SK-N-SH (cell line): ENCODE results near the gene APPL2. TPM values are rescaled to one million over a fixed set of nuclear protein-coding genes. Genes with fewer than 3 reads are reported as not detected.

Source experiments
- CTCF ChIA-PET: fragments of 300-600, 350-600 bp; formaldehyde crosslinking; extraction: SDS; loops from one replicate; lab custom pipeline; 2021; lab: Yijun Ruan, JAX
- POLR2A ChIA-PET: fragments of 350-600 bp; sonication (Branson Sonifier 250); formaldehyde crosslinking; extraction: SDS; loops from one replicate; lab custom pipeline; 2020; ENCODE audit warnings: antibody characterized with exemption, inconsistent platforms; lab: Yijun Ruan, JAX
- DNase-seq: peaks from one replicate; pipeline ENCODE4 v3.0.0; 2012
- H2AFZ ChIP-seq: fragments of 200-600 bp; sonication (generic); 2 replicates; pipeline ENCODE4 v1.8.1; 2016; ENCODE audit warnings: antibody characterized with exemption, mild to moderate bottlenecking, low read depth
- H3F3A ChIP-seq: fragments of 200-600 bp; sonication (generic); replicated peaks from 2 replicates; pipeline ENCODE3; 2016; ENCODE audit warnings: antibody characterized with exemption, mild to moderate bottlenecking; ENCODE audit not compliant: insufficient read depth
- H3K27ac ChIP-seq, 2 experiments: fragments of 200-500 bp in 1 of 2; fragments of 200-600 bp in 1 of 2; sonication (Bioruptor generic) in 1 of 2; sonication (generic), shearing (Covaris generic) in 1 of 2; 2 replicates each; pipeline versions ENCODE4 v1.5.1 to v1.6.1; 2014 to 2016; ENCODE audit warnings: low read depth in 2 of 2, inconsistent platforms in 1 of 2, low read length in 1 of 2, mild to moderate bottlenecking in 1 of 2, mixed read lengths in 1 of 2
- H3K27me3 ChIP-seq: fragments of 200-600 bp; sonication (generic), shearing (Covaris generic); 2 replicates; pipeline ENCODE4 v1.6.1; 2016; ENCODE audit warnings: mixed run types; ENCODE audit not compliant: insufficient read depth
- H3K36me3 ChIP-seq, 2 experiments: fragments of 200-500 bp in 1 of 2; fragments of 200-600 bp in 1 of 2; sonication (Bioruptor generic) in 1 of 2; sonication (generic) in 1 of 2; replicated peaks in 1 of 2; 2 replicates each; pipeline versions ENCODE3 to v1.5.1; 2014 to 2016; ENCODE audit warnings: low read length in 1 of 2, mild to moderate bottlenecking in 1 of 2; ENCODE audit not compliant: insufficient read depth in 2 of 2, control insufficient read depth in 1 of 2
- H3K4me1 ChIP-seq, 2 experiments: fragments of 200-500 bp in 1 of 2; fragments of 200-600 bp in 1 of 2; sonication (Bioruptor generic) in 1 of 2; sonication (generic), shearing (Covaris generic) in 1 of 2; 2 replicates each; pipeline versions ENCODE4 v1.5.1 to v1.6.1; 2014 to 2016; ENCODE audit warnings: low read depth in 1 of 2, low read length in 1 of 2, mixed run types in 1 of 2; ENCODE audit not compliant: insufficient read depth in 2 of 2, control insufficient read depth in 1 of 2
- H3K4me2 ChIP-seq: fragments of 200-600 bp; sonication (generic), shearing (Covaris generic); 2 replicates; pipeline ENCODE4 v1.6.1; 2017; ENCODE audit warnings: mixed run types
- H3K4me3 ChIP-seq, 2 experiments: fragments of 200-500 bp in 1 of 2; fragments of 200-600 bp in 1 of 2; sonication (Bioruptor generic) in 1 of 2; sonication (generic), shearing (Covaris generic) in 1 of 2; 2 replicates each; pipeline versions ENCODE4 v1.5.1 to v1.8.1; 2014 to 2016; ENCODE audit warnings: low read depth in 2 of 2, inconsistent platforms in 1 of 2, low read length in 1 of 2, mild to moderate bottlenecking in 1 of 2, mixed read lengths in 1 of 2, moderate library complexity in 1 of 2
- H3K79me2 ChIP-seq: fragments of 200-600 bp; sonication (generic); 2 replicates; pipeline ENCODE4 v1.8.1; 2017; ENCODE audit warnings: mild to moderate bottlenecking; ENCODE audit not compliant: insufficient read depth
- H3K9ac ChIP-seq: fragments of 200-600 bp; sonication (generic); 2 replicates; pipeline ENCODE4 v1.6.1; 2017; ENCODE audit warnings: mixed run types
- H3K9me2 ChIP-seq: fragments of 200-600 bp; sonication (generic); 2 replicates; pipeline ENCODE4 v1.6.1; 2017; ENCODE audit warnings: mixed run types
- H3K9me3 ChIP-seq: fragments of 200-600 bp; sonication (generic); 2 replicates; pipeline ENCODE4 v1.6.1; 2017; ENCODE audit warnings: mixed run types, mild to moderate bottlenecking, moderate library complexity
- H4K20me1 ChIP-seq: fragments of 200-600 bp; sonication (generic); 2 replicates; pipeline ENCODE4 v1.6.1; 2017; ENCODE audit warnings: mild to moderate bottlenecking, mixed run types; ENCODE audit not compliant: insufficient read depth
- CHD2 ChIP-seq: fragments of 150-350 bp; IDR thresholded peaks from 2 replicates; pipeline ENCODE4 v1.6.1; 2018; ENCODE audit warnings: low read length; ENCODE audit not compliant: partially characterized antibody
- EP300 ChIP-seq, 2 experiments: IDR thresholded peaks; 2 replicates each; pipeline versions ENCODE4 v1.4.0 to v1.6.1; 2012; ENCODE audit warnings: borderline replicate concordance in 1 of 2, low read depth in 1 of 2, low read length in 1 of 2
- FOXM1 ChIP-seq: IDR thresholded peaks from 2 replicates; pipeline ENCODE4 v1.4.0; 2012; ENCODE audit warnings: low read depth, mild to moderate bottlenecking
- GATA2 ChIP-seq: sonication (generic); formaldehyde crosslinking; IDR thresholded peaks from 2 replicates; pipeline ENCODE4 v1.5.0; 2020; ENCODE audit warnings: mild to moderate bottlenecking, missing genetic modification reagents
- RCOR1 ChIP-seq: fragments of 150-350 bp; IDR thresholded peaks from 2 replicates; pipeline ENCODE4 v1.6.1; 2017; ENCODE audit warnings: antibody characterized with exemption, low read length
- REST ChIP-seq: IDR thresholded peaks from 2 replicates; pipeline ENCODE4 v1.6.1; 2012; ENCODE audit warnings: mild to moderate bottlenecking, low read depth, low read length, moderate library complexity
- RFX5 ChIP-seq: IDR thresholded peaks from 2 replicates; pipeline ENCODE4 v1.6.1; 2012; ENCODE audit warnings: mild to moderate bottlenecking, improper control_type of control experiment, low read length
- SIN3A ChIP-seq: IDR thresholded peaks from 2 replicates; pipeline ENCODE4 v1.6.1; 2012; ENCODE audit warnings: low read depth, mild to moderate bottlenecking, low read length, moderate library complexity, borderline replicate concordance
- TCF12 ChIP-seq: IDR thresholded peaks from 2 replicates; pipeline ENCODE4 v1.4.0; 2012
- ZBTB33 ChIP-seq: IDR thresholded peaks from 2 replicates; pipeline ENCODE4 v1.4.0; 2012; ENCODE audit warnings: low read depth, borderline replicate concordance
- WGBS: methylation state at CpG from one replicate; pipeline ENCODE4 v1.1.6; 2017; ENCODE audit warnings: low lambda C conversion rate; 5-methylcytosine and 5-hydroxymethylcytosine counted together
- polyA plus RNA-seq, 3 experiments: library from polyadenylated mRNA; depleted of rRNA; stranded (reverse); fragments of >200 nt; gene quantifications; 2 replicates each; pipeline ENCODE4 v1.2.3, GENCODE V29; 2012
- TF ChIP-seq, protein P1 (sequence below): IDR thresholded peaks from 2 replicates; pipeline ENCODE4 v1.4.0; 2012; ENCODE audit warnings: low read depth

APPL2 gene
- polyA plus RNA-seq, 1 of the 3 experiments (the other 2 are of a cell fraction): 59.2 TPM

DNA sequence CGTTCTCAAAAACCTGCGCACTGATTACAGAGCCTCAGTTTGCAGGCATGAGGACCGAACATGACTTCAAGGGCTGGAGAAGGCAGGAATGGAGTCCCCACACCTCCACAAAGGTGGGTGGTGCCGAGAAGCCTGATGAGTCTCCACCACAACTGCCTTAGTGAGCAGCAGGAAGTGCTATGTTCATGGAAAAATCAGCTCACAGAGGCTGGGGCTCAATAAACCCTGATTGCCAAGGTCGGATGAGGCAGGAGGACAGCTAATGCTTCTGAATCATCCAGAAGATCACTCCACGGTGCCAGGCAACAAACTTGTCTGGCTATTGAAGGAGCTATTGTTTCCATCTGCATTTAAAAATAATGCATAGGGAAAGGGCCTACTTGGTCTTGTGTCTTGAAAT, 31.1 kb downstream of the APPL2 start (continued):
- TF ChIP-seq REST (no peak), RCOR1 (no peak), TCF12 (0 out of 2 replicates have a peak, but pooled peaks have one; percentile 27), GATA2 (CRISPR knock-in tag) (no peak), CHD2 (no peak), EP300 (IDR thresholded peaks at IDR 0.05; ENCODE audit: borderline replicate concordance in 1 of 2, low read depth in 1 of 2, low read length in 1 of 2) (no peak; a peak in 1 of 4 replicates), ZBTB33 (no peak)

GRCh38 chr12:105204127-105204526, 31.8 kb downstream of the APPL2 start:
- WGBS: 89% methylated on average over 8 of the region's 8 CpGs
- no peak overlapping the region for H3K4me3 ChIP-seq
- H3K4me1 ChIP-seq: peaks cover 2 to 13% of the 10 kb centered on the region in 2 experiments; a peak in 3 of 4 replicates
- no peaks in the 10 kb centered on the region for H3K9me3 ChIP-seq
- H2AFZ ChIP-seq: no peak overlapping the region
- 0 out of 2 replicates have a peak overlapping the region, but pooled peaks have one; percentile 52 for H3K9ac ChIP-seq
- H3K36me3 ChIP-seq: peaks cover 82 to 89% of the 10 kb centered on the region in 2 experiments
- TF ChIP-seq SIN3A (no peak), EP300 (IDR thresholded peaks at IDR 0.05; ENCODE audit: borderline replicate concordance in 1 of 2, low read depth in 1 of 2, low read length in 1 of 2) (no peak), RFX5 (no peak), FOXM1 (no peak)
- TF ChIP-seq, protein P1, sequence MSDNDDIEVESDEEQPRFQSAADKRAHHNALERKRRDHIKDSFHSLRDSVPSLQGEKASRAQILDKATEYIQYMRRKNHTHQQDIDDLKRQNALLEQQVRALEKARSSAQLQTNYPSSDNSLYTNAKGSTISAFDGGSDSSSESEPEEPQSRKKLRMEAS: no peak
- no peaks in the 10 kb centered on the region for H3K9me2 ChIP-seq
- DNase-seq: no peak
- peaks cover 47% of the 10 kb centered on the region for H3K79me2 ChIP-seq
- H3K27ac ChIP-seq: peak overlapping the region in 1 of 2 experiments; percentile 87; a peak in 2 of 4 replicates
- H3K27me3 ChIP-seq: no peaks in the 10 kb centered on the region
- H3K4me2 ChIP-seq: no peak overlapping the region
- CTCF ChIA-PET: no interaction called here
- POLR2A ChIA-PET: no interaction called here
- H4K20me1 ChIP-seq: no peaks in the 10 kb centered on the region
- peaks cover 32% of the 10 kb centered on the region for H3F3A ChIP-seq
